H54 (cell line): ENCODE data around the gene UNC13D.

Experiments used
- DNase-seq: peaks from one replicate; pipeline ENCODE4 v3.0.0; 2011; ENCODE audit warnings: low spot score, mixed read lengths; ENCODE audit not compliant: insufficient read length
- FAIRE-seq: peaks from 3 replicates; lab custom pipeline; 2011; peaks lifted over from hg19 to GRCh38; lab: Jason Lieb, UNC
- POLR2A ChIP-seq: IDR thresholded peaks from 2 replicates; pipeline ENCODE4 v1.6.1; 2011; ENCODE audit warnings: low read depth, mild to moderate bottlenecking, low read length

Gene UNC13D

DNA sequence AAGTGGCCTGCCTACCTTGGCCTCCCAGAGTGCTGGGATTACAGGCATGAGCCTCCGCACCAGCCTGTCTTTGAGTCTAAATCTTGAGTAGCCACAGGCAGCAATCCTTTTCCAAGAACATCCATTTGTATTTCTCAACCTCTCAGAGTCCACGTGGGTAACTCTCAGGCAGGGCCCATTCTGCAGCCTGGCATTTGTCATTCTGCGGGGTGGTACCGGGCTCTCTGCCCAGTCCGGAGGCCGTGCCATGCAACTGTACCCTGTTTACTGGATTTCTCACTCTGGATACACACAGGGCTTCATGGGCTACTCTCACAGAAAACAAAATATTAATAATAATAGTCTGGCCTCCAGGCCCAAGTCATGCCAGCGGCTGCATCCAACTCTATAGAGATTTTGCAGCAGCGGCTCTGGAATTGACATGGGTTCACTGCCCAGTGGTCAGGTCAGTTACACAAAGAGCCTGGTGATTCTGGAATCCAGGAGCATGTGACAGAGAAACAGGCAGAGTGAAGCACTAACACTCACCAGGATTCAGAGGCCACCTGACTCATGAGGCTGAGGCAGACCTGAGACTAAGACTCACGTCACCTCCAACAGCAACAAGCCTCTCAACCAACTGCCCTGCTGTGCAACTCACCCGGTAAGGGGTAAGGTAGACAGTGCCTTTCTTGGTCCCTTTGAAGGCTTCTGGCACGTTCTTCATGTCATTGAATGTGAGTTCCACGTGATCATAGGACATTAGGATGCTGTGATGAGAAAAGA is 6.9 kb upstream of the UNC13D start:
- no peak for DNase-seq
- FAIRE-seq: no peak
- no peak for TF ChIP-seq POLR2A

DNA sequence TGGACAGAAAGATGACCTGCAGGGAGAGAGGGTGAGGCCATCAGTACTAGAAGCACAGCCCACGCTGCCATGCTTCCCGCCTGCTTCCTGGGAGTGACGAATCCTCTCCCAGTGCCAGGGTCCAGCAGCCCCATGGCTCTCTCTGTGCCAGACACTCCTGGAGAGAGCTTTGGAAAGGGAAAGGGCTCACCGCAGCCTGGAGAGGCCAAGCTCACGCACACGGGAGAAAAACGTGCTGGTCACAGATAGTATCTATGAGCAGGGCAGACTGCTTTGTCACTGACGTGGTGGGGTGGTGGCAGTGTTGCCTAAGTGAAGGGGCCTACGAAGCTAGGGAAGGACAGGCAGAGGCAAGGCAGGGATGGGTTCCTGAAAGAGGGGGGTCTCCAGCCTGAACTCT is 5.5 kb upstream of the UNC13D start:
- TF ChIP-seq POLR2A: no peak
- DNase-seq (no peak), FAIRE-seq (no peak)

DNA sequence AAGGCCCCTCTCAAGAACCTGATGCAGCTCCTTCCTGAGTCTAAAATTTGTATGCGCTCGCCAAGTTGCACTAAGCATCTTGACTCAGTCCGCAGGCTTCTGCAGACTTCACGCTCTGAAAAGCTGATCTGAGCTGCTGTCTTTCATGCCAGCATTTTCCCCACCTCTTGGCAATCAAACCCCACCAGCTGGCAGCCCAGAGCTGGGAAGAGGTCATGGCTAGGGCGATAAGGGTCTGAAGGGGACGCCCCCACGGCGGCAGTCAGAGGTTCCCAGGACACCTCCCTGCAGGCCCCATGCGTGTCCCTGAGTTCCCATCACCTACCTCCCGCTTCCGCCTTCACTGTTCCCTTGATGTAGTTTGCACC is 5.1 kb upstream of the UNC13D start:
- no peak for TF ChIP-seq POLR2A
- no peak for DNase-seq
- no peak for FAIRE-seq

DNA sequence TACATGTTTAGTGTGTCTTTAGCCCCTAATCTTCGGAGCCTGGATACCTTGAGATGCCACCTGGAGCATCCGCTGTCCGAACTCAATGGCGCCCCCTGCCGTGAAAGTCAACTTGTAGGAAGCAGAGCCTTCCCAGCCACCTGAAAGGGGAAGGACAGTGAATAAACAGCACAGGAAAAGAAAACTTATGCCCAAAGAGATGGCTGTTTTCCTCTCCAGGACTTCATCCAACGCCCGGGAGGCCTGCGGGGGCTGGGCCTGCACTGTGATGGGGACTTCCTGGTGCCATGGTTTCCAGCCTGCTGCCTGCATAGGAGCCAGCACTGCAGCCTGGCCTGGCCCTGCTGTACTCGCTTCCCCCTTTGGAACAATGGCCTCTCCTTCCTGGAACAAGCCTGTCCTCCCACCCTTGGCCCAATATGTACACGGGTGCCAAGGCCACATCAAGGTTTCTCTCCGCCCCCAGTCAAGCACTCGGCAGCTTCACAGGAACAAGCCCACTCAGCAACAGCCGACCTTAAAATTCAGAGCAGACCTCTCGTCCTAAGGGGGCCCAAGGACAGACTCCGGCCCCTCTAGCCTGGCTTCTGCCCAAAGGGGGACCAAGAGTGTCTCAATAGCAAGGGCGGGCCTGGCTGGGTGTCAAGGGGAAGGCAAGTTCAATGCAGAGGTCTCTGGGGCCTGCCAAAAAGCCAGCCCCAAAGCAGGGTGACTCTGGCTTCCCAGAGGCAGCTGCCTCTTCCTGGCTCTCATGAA is 4.5 kb upstream of the UNC13D start:
- FAIRE-seq (no peak), DNase-seq (no peak)
- TF ChIP-seq POLR2A: no peak

DNA sequence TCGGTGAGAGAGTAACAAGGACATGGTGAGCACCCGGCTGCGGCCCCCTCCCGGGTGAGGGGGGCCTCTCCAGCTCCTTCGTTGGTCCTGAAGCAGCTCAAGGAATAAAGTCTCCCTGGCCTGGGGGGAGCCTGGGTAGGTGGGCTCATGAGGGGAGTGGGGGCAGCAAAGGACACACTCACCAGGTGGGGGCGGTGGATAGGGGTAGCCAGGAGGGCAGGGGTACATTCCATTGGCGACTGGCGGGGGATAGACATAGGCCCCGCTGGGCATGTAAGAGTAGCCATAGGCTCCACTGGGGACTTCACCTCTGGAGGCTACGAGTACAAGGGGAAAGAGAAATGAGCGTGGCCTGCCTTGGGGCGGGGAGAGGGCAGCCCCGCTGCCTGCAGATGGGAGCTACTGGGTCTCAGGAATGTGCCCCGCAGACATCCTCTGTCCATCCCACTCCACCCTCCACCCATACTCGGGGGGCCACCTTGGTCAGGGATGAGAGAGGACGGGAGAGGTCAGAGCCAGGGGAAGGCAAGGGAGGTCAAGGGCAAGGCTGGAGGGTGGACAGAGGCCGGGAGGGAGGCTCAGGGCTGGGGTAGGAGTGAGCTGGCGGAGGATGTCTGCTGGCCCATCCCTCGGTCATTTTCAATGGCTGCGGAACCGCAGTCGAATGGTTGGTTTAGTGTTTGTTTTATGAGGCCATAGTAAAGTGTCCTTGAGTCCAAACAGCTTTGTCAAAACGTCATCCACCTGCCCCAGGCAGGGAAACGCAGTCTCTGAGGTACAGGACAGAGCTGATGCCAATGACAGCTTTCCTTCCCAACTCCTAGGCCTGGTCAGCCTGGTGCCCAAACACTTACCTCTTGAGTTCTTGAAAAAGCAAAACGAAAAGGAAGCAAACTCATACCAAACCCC is 3.7 kb upstream of the UNC13D start:
- DNase-seq: no peak
- no peak for TF ChIP-seq POLR2A
- no peak for FAIRE-seq

DNA sequence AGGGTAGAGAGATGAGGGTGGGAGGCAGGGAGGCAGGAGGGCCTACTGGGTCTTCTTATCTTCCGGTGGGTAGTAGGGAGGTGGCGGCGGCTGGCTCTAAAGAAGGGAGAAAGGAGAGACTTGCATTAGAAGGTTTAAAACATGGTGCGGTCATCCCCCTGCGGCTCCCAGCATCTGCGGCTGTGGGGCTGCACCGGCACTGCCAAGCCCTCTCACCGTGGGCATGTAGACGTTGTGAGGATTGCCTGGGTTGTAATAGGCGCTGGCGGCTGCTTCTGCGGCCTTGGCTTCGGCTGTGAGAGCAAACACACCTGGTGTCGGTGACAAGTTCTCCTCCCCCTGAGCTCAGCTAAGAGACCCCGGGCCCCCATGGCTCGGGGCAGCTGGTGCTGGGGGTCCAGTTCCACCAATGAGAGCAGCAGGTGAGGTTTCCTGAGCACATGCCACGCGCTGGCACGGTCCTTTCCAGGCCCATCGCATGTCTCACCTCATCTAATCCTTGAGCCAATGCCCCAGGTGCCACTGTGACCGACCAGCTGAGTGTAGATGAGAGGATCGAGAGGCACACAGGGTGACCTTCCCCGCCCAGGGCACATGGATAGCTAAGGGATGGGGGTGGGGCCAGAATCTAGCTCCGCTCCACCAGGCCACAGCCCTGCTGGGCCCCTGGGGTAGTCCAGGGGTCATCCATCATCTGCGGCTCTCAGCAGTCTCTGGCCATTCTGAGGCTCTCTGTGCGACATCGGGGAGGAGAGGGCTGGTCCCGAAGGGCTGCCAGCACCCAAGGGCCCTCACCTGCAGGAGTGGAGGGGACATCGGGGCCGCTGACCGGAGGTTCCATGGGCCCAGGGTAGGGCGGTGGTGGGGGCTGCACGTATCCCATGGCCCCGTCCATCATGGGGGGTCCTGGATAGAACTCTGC is 2.7 kb upstream of the UNC13D start:
- FAIRE-seq (no peak), DNase-seq (no peak)

DNA sequence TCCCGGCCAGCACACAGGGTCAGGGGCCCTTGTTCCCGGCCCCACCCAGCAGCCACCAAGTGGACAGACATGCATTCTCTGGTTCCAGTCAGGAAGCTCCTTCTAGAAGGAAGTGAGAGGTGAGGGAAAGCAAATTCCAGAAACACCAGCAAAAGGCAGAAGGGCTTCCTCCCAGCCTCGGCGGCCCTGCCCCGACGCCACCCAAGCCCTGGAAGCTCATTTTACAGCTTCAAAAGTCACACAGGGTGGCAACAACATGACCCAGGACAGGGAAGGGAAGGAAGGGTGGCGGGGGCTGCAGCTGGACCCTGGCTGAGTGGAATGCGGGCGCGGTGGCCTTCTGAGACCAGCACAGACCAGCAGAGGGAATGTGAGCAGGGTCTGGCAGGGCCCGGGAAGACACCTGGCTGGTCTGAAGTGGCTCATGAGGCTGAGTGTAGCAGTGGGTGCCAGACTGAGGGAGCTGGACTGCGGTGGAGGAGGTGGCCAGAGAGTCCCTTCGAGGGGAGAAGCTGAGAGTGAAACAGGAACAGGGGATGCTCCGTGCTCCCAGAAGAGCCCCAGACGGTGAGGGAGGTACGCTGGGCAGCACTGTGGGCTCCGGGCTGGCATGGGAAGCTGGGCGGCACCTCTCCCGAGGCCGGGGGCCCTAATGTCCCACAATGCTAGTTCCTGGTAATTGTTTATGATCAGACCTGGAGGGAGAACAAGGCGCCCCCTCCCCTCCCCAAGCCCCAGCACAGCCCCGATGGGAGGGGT is 1.9 kb upstream of the UNC13D start:
- FAIRE-seq: no peak
- no peak for DNase-seq
- TF ChIP-seq POLR2A: no peak

More for the DNA sequence above, 2.7 kb upstream of the UNC13D start:
- TF ChIP-seq POLR2A: no peak

DNA sequence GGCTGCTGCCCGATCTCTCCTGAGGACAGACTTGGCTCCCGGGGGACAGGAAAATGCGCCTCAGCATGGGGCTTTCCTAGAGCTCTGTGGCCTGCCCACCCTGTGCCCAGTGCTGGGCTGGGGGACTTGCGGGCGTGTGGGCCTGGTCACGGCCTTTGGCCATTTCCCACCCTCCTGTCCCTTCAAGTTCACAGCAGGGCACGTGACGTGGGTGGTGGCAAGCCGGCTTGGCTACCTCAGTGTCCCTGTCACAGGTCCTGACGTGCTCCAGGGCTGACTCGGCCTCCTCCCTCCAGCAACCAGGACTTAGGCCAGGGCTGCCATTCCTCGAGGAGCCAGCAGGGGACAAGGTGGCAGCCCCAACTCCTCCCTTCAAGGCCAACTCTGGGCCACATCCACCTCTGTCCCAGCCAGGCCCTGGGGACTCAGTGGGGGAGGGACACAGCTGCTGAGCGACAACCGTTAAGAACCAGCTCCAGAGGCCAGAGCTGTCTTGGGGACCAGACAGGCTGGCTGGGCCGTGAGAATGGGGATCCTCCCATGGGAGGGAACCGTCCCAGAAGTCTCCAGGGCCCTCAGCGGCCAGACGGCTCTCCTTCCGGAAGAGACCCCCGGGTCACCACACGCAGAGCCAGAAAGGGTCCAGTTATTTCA is 981 bp upstream of the UNC13D start:
- peak; percentile 92 for DNase-seq
- peak; percentile 33 for FAIRE-seq
- 0 out of 2 replicates have a peak, but pooled peaks have one; percentile 22 for TF ChIP-seq POLR2A

DNA sequence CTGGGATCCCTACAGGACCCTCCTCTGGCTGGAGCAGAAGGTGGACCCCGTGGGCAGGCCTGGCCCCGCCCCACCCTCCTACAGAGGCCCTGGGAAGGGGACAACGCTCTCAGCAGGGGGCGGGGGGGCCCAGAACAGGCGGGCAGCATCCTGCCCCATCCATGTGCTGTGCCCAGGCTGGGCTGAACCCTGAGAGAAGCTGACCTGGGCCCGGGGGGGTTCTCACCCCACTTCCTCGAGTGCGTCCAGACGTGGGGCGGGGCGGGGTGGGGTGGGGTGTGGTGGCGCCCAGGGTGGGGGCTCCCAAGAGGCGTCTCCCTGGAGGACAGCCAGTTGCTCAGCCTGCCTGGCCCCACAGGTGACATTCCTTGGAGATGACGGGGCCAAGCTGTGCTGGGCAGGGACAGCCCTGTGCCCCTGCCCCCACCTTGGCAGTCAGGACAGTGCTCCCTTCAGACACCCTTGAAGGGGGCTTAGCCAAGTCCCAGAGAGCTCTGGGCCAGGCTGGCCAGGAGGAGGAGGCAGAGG is 390 bp upstream of the UNC13D start:
- DNase-seq: peak; percentile 90
- FAIRE-seq: no peak
- TF ChIP-seq POLR2A: no peak

DNA sequence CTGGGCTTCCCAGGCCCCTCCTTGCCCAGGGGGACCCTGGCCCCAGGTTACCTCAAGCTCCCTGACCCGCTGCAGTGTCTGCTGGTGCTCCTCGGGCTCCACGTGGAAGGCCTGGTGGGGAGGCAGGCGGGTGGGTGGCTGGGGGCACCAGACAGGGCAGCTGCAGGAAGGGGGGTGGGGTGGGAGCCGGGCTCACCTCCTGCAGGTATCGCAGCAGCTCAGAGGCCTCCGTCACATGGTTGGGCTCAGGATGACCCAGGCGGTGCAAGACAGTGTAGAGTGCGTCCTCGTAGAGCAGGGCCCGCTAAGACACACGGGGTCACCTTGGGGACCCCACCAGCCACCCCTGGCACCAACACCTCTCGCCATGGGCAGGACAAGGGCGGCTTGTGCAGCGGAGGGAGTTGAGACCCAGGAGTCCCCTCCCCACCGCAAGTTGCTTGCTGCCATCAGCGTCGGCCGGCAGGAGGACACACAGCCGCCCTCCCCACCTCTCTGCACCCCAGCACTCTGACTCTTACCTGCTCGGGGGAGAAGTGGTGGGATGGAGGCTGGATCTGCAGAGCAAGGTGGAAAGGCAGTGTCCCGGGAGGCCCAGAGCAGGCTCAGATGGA is 1.1 kb downstream of the UNC13D start:
- no peak for TF ChIP-seq POLR2A
- no peak for DNase-seq
- no peak for FAIRE-seq

DNA sequence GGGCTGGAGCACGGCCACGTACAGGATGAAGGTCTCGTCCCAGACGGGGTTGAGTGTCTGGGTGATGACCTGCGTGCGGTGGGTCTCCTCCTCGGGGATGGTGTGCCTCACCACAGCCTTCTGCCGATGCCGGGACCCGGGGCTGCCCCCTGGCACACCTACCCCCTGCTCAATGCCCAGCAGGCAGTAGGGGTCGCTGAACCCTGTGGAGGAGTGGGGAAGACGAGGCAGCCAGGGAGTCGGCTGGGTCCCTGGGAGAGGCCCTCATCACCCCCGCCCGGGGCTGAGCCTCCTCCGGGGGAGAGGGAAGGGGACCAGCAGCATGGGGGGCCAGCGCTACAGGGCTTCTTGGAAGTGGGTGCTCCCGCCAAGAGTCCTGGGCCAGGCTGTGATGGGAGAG is 1.8 kb downstream of the UNC13D start:
- no peak for DNase-seq
- no peak for TF ChIP-seq POLR2A
- no peak for FAIRE-seq
